ENCODE results near the gene NIF3L1. TPM values are rescaled to one million over a fixed set of nuclear protein-coding genes. Genes with fewer than 3 reads are reported as not detected.

The NIF3L1 gene
- total and polyA plus RNA-seq, 9 of the 15 experiments (the other 6 are each of a cell fraction or from before 2014, with no cell fraction given), result 26.7 to 89.5 (median 45.6) TPM

GRCh38 chr2:200944467-200945394 is 55.6 kb downstream of the NIF3L1 start:
- H3K4me3 ChIP-seq, result no peak overlapping the region
- no peaks in the 10 kb centered on the region for H4K20me1 ChIP-seq (replicated peaks; ENCODE audit: control insufficient read depth, insufficient read depth, low read length)
- 58% methylated on average over 10 of the region's 12 CpGs for WGBS (ENCODE audit: insufficient coverage, low coverage, missing lambda C conversion rate)
- DNase-seq (ENCODE audit: extremely low read depth in 1 of 4, low spot score in 3 of 4), result peak in 1 of 4 experiments; percentile 50
- ATAC-seq, result peak; percentile 71
- in situ Hi-C loops (cut with MboI), result no loop called here
- no peak overlapping the region for H3K9ac ChIP-seq (ENCODE audit: insufficient read depth in 1 of 2, low read depth in 2 of 2, low read length in 2 of 2)
- TF ChIP-seq JUN (IDR thresholded peaks at IDR 0.05; ENCODE audit: borderline replicate concordance, low read depth, low read length), result peak; percentile 52; the same call in 1 of the 2 replicates
- no peak for TF ChIP-seq JUN (CRISPR knock-in tag; IDR thresholded peaks at IDR 0.05; ENCODE audit: borderline replicate concordance)
- no peak for TF ChIP-seq KDM5B (IDR thresholded peaks at IDR 0.05; ENCODE audit: insufficient replicate concordance, low read depth, low read length)
- TF ChIP-seq ARID1B (IDR thresholded peaks at IDR 0.05), result peak; percentile 45; the same call in 1 of the 2 replicates
- TF ChIP-seq SMAD4 (CRISPR knock-in tag; conservative IDR thresholded peaks at IDR 0.05), result peak; percentile 72
- no peak for TF ChIP-seq ZNF717 (CRISPR knock-in tag; IDR thresholded peaks at IDR 0.05)
- 0 out of 2 replicates have a peak, but pooled peaks have one; percentile 27 for TF ChIP-seq DPF2 (IDR thresholded peaks at IDR 0.05)
- no peak for TF ChIP-seq SIN3A (IDR thresholded peaks at IDR 0.05; ENCODE audit: borderline replicate concordance in 2 of 2, control insufficient read depth in 1 of 2, low read depth in 2 of 2, low read length in 2 of 2)
- TF ChIP-seq, protein P1, sequence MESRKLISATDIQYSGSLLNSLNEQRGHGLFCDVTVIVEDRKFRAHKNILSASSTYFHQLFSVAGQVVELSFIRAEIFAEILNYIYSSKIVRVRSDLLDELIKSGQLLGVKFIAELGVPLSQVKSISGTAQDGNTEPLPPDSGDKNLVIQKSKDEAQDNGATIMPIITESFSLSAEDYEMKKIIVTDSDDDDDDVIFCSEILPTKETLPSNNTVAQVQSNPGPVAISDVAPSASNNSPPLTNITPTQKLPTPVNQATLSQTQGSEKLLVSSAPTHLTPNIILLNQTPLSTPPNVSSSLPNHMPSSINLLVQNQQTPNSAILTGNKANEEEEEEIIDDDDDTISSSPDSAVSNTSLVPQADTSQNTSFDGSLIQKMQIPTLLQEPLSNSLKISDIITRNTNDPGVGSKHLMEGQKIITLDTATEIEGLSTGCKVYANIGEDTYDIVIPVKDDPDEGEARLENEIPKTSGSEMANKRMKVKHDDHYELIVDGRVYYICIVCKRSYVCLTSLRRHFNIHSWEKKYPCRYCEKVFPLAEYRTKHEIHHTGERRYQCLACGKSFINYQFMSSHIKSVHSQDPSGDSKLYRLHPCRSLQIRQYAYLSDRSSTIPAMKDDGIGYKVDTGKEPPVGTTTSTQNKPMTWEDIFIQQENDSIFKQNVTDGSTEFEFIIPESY (CRISPR knock-in tag; IDR thresholded peaks at IDR 0.05), result 0 out of 2 replicates have a peak, but pooled peaks have one; percentile 20
- TF ChIP-seq SMARCE1 (IDR thresholded peaks at IDR 0.05), result 0 out of 2 replicates have a peak, but pooled peaks have one; percentile 16
- peak; percentile 39; the same call in 1 of the 2 replicates for TF ChIP-seq SMARCA4 (IDR thresholded peaks at IDR 0.05)
- TF ChIP-seq JUND (IDR thresholded peaks at IDR 0.05; ENCODE audit: borderline replicate concordance, low read depth, low read length), result peak; percentile 87
- peak; percentile 80; the same call in 2 of the 3 replicates for TF ChIP-seq JUND (tag; IDR thresholded peaks at IDR 0.05; ENCODE audit: borderline replicate concordance, low read depth, low read length)
- TF ChIP-seq, protein P2, sequence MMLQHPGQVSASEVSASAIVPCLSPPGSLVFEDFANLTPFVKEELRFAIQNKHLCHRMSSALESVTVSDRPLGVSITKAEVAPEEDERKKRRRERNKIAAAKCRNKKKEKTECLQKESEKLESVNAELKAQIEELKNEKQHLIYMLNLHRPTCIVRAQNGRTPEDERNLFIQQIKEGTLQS (IDR thresholded peaks at IDR 0.05), result peak; percentile 91
- TF ChIP-seq, protein P2 (CRISPR knock-in tag; conservative IDR thresholded peaks at IDR 0.05), result no peak
- TF ChIP-seq FOSL1 (tag; conservative IDR thresholded peaks at IDR 0.05), result peak; percentile 97
- 0 out of 2 replicates have a peak, but pooled peaks have one; percentile 34 for TF ChIP-seq SMARCC2 (IDR thresholded peaks at IDR 0.05; ENCODE audit: low read depth)
- FAIRE-seq, result peak; percentile 75
- peaks cover 0 to 2% of the 10 kb centered on the region in 2 experiments; a peak in 1 of 5 replicates for H3K4me1 ChIP-seq (replicated peaks in 1 of 2; ENCODE audit: control insufficient read depth in 2 of 2, insufficient read depth in 2 of 2, low read length in 2 of 2)
- peak overlapping the region; percentile 24; the same call in 1 of the 2 replicates for H2AFZ ChIP-seq (ENCODE audit: low read depth, low read length)
- H3K27ac ChIP-seq (ENCODE audit: extremely low read depth, low read depth, low read length), result peak overlapping the region; percentile 70; the same call in 2 of the 3 replicates
- no peaks in the 10 kb centered on the region for H3K9me1 ChIP-seq (ENCODE audit: control insufficient read depth, insufficient read depth, low read length)
- H3K4me2 ChIP-seq (ENCODE audit: insufficient read depth, low read length), result no peak overlapping the region
- ChIA-PET POLR2A (interaction anchor here (0.6 to 1.6 kb wide), 5 partner anchors 8 to 210 kb away, joined by 3 to 9 read pairs (median 4); partner anchors contain the start of gene ORC2), CTCF (ENCODE audit: low intra/inter-chr PET ratio) (no interaction called here)
- peaks cover 82% of the 10 kb centered on the region for H3K36me3 ChIP-seq (ENCODE audit: control insufficient read depth, insufficient read depth, low read length)
- no TSS peak for BruUV-seq (replicated peaks)
- intact Hi-C loops (cut with micrococcal nuclease), result no loop called here
- H3K79me2 ChIP-seq (ENCODE audit: control insufficient read depth, insufficient read depth, low read length), result no peaks in the 10 kb centered on the region; the same call in 2 of the 3 replicates
- H3K9me3 ChIP-seq (replicated peaks; ENCODE audit: control insufficient read depth, insufficient read depth, low read depth, low read length), result no peaks in the 10 kb centered on the region
- H3K27me3 ChIP-seq (ENCODE audit: control insufficient read depth in 2 of 2, insufficient read depth in 2 of 2, low read length in 2 of 2), result no peaks in the 10 kb centered on the region

All from K562 (cell line).